Measurements from ENCODE around the gene SPTBN2. TPM values are rescaled to one million over a fixed set of nuclear protein-coding genes. Genes with fewer than 3 reads are reported as not detected.

SPTBN2 gene
- total RNA-seq, 4 donors from 2014 or later, result 1.7 to 23.1 (median 6.0) TPM

DNA sequence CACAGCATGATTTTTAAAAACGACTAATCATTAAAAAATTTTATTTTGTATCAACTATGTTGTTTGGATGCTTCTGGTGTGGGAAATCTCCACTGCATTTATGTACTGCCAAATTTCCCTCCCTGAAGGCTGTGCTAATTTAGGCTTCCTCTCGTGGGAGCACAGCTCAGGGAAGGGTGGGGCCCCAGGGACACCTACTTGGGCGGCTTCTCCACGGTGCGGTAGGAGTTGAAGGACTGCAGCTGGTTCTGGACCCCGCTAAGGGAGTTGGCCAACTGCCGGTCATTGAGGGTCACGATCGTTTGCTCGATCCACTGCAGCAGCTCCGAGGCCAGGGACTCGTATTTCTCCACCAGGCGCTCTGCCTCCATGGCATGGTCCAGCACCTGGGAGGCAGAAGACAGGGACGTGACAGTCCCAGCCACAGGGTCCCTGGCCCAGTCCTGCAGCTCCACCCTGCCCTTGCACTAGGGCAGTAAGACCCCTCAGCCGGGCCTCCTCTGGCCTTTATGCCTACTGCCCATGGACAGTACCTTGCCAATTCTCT, 18.6 kb downstream of the SPTBN2 start:
- H3K27me3 ChIP-seq, result no peaks in the 10 kb centered on the region
- no peak for TF ChIP-seq POLR2A (IDR thresholded peaks at IDR 0.05)
- TF ChIP-seq, protein P1, sequence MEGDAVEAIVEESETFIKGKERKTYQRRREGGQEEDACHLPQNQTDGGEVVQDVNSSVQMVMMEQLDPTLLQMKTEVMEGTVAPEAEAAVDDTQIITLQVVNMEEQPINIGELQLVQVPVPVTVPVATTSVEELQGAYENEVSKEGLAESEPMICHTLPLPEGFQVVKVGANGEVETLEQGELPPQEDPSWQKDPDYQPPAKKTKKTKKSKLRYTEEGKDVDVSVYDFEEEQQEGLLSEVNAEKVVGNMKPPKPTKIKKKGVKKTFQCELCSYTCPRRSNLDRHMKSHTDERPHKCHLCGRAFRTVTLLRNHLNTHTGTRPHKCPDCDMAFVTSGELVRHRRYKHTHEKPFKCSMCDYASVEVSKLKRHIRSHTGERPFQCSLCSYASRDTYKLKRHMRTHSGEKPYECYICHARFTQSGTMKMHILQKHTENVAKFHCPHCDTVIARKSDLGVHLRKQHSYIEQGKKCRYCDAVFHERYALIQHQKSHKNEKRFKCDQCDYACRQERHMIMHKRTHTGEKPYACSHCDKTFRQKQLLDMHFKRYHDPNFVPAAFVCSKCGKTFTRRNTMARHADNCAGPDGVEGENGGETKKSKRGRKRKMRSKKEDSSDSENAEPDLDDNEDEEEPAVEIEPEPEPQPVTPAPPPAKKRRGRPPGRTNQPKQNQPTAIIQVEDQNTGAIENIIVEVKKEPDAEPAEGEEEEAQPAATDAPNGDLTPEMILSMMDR (IDR thresholded peaks at IDR 0.05), result no peak
- no peak overlapping the region for H3K4me3 ChIP-seq
- H3K9me3 ChIP-seq, result no peaks in the 10 kb centered on the region
- no peaks in the 10 kb centered on the region for H3K4me1 ChIP-seq
- H3K27ac ChIP-seq, result no peak overlapping the region
- H3K36me3 ChIP-seq, result no peaks in the 10 kb centered on the region
- no peak for DNase-seq

DNA sequence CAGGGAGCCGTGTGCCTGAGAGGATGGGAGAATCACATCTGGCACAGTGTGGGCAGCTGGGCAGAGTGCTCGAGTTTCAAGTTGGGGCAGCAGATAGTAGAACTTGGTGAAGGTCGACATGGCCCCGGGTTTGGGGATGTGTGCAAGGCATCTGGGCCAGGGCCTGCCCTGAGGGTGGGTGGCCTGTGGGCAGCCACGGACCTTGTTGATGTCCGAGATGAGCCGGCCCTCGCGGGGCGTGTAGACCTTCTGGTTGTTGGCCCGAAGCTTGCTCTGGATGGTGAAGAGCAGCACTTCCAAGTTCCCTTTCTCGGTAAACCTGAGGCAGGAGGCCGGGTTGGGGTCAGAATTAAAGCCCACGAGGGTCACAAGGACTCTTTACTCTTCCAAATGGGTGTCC, 20.3 kb downstream of the SPTBN2 start:
- H3K27me3 ChIP-seq, result no peaks in the 10 kb centered on the region
- H3K36me3 ChIP-seq, result no peaks in the 10 kb centered on the region
- H3K9me3 ChIP-seq, result no peaks in the 10 kb centered on the region
- H3K4me3 ChIP-seq, result no peak overlapping the region
- H3K4me1 ChIP-seq, result no peaks in the 10 kb centered on the region
- TF ChIP-seq POLR2A (IDR thresholded peaks at IDR 0.05), result no peak
- TF ChIP-seq, protein P1 (IDR thresholded peaks at IDR 0.05), result no peak
- H3K27ac ChIP-seq, result no peak overlapping the region
- no peak for DNase-seq

DNA sequence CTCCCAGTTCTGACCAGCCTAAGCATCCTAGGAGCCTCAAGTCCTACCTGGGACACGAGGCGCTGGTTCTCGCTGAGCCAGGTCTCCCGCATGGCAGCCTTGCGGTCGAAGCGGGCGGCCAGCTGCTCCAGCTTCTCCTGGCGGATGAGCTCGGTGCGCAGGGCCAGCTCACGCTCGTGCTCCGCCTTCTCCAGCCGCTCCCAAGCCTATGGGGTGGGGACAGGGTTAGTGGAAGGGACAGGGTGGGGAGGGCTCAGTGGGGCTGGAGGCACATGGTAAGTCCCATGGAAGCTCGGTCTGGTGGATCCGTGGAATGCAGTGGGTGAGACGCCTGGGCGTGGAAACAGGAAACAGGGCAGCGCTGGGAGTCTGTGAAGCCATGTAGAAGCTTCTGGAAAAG, 20.9 kb downstream of the SPTBN2 start:
- no peaks in the 10 kb centered on the region for H3K9me3 ChIP-seq
- H3K4me3 ChIP-seq, result no peak overlapping the region
- H3K36me3 ChIP-seq, result no peaks in the 10 kb centered on the region
- DNase-seq, result no peak
- no peak overlapping the region for H3K27ac ChIP-seq
- no peak for TF ChIP-seq POLR2A (IDR thresholded peaks at IDR 0.05)
- TF ChIP-seq, protein P1 (IDR thresholded peaks at IDR 0.05), result no peak
- H3K4me1 ChIP-seq, result no peaks in the 10 kb centered on the region
- no peaks in the 10 kb centered on the region for H3K27me3 ChIP-seq

DNA sequence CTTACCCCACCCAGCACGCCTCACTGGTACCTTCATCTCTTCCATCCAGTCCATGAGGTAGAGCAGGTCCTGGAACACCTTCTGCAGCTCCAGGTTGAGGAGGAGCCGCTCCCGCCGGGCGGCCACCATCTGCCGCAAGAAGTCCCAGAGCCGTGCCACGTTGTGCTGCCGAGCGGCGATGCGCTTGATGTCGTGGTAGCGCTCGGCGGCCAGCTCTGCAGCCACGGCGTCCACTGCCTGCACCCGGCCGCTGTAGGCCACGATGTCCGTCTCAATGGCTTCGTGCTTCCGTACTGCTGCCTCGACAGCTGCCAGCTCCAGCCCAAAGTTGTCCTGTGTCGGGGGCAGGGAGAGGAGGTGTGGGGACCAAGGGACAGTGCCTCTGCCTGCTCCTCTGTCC, 21.5 kb downstream of the SPTBN2 start:
- H3K9me3 ChIP-seq, result no peaks in the 10 kb centered on the region
- H3K36me3 ChIP-seq, result no peaks in the 10 kb centered on the region
- TF ChIP-seq, protein P1 (IDR thresholded peaks at IDR 0.05), result no peak
- no peak for TF ChIP-seq POLR2A (IDR thresholded peaks at IDR 0.05)
- H3K4me3 ChIP-seq, result no peak overlapping the region
- H3K27me3 ChIP-seq, result no peaks in the 10 kb centered on the region
- no peak overlapping the region for H3K27ac ChIP-seq
- no peak for DNase-seq
- no peaks in the 10 kb centered on the region for H3K4me1 ChIP-seq

DNA sequence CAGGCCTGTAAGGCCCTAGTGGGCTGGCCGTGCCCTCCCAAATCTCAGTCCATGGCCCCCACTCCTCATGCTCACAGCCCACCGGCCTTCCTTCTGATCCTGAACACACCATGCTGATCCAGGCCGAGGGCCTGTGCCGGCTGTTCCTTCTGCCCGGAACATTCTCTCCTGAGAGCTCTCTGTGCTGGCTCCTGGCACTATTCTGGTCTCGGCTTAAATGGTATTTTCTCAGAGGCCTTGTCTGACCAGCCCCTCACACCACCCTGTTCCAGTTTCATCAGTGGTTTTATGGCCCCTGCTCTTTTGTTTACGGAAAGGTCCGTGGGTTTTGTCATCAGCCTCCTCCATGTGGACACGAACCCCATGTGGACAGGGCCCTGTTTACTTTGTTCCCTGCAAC, 22.0 kb downstream of the SPTBN2 start:
- H3K27ac ChIP-seq, result no peak overlapping the region
- no peaks in the 10 kb centered on the region for H3K27me3 ChIP-seq
- H3K36me3 ChIP-seq, result no peaks in the 10 kb centered on the region
- DNase-seq, result no peak
- no peaks in the 10 kb centered on the region for H3K9me3 ChIP-seq
- TF ChIP-seq, protein P1 (IDR thresholded peaks at IDR 0.05), result no peak
- TF ChIP-seq POLR2A (IDR thresholded peaks at IDR 0.05), result no peak
- no peaks in the 10 kb centered on the region for H3K4me1 ChIP-seq
- H3K4me3 ChIP-seq, result no peak overlapping the region

All from Peyer's patch (tissue), 4 donors.